Mammary epithelial cell (primary cell): ENCODE results near the gene COG5.

Source experiments
- EZH2 ChIP-seq: IDR thresholded peaks from 2 replicates; pipeline ENCODE4 v1.6.1; 2012; ENCODE audit warnings: low read length, inconsistent platforms, borderline replicate concordance
- TF ChIP-seq, protein P1 (sequence below), 2 donors: IDR thresholded peaks in 1 of 2; conservative IDR thresholded peaks in 1 of 2; 2 replicates each; pipeline ENCODE4 v1.5.1; 2011 to 2012; ENCODE audit warnings: inconsistent platforms in 2 of 2, low read length in 2 of 2, mild to moderate bottlenecking in 2 of 2, control low read depth in 1 of 2, low read depth in 1 of 2; ENCODE audit not compliant: insufficient read depth in 1 of 2; ENCODE audit errors: extremely low read depth in 1 of 2

GRCh38 chr7:107315716-107316220 lies 248.0 kb downstream of the COG5 start:
- TF ChIP-seq, protein P1, sequence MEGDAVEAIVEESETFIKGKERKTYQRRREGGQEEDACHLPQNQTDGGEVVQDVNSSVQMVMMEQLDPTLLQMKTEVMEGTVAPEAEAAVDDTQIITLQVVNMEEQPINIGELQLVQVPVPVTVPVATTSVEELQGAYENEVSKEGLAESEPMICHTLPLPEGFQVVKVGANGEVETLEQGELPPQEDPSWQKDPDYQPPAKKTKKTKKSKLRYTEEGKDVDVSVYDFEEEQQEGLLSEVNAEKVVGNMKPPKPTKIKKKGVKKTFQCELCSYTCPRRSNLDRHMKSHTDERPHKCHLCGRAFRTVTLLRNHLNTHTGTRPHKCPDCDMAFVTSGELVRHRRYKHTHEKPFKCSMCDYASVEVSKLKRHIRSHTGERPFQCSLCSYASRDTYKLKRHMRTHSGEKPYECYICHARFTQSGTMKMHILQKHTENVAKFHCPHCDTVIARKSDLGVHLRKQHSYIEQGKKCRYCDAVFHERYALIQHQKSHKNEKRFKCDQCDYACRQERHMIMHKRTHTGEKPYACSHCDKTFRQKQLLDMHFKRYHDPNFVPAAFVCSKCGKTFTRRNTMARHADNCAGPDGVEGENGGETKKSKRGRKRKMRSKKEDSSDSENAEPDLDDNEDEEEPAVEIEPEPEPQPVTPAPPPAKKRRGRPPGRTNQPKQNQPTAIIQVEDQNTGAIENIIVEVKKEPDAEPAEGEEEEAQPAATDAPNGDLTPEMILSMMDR (conservative IDR thresholded peaks at IDR 0.05 in 1 of 2, IDR thresholded peaks at IDR 0.05 in 1 of 2; ENCODE audit: extremely low read depth in 1 of 2, insufficient read depth in 1 of 2, low read depth in 1 of 2, low read length in 2 of 2), result no peak
- TF ChIP-seq EZH2, result no peak
